Hindlimb muscle (tissue), 1 donor: ENCODE data around the gene AARS2. TPM values are rescaled to one million over a fixed set of nuclear protein-coding genes. Genes with fewer than 3 reads are reported as not detected.
A peak's percentile ranks its signal among the peaks of the same experiment; 100 is the strongest.

Experiments
- DNase-seq: peaks from one replicate; pipeline ENCODE4 v3.0.0-alpha.2; 2013
- polyA plus RNA-seq: library from polyadenylated mRNA; unstranded; fragments of 120-200 nt; gene quantifications from one replicate; pipeline ENCODE4 v1.2.1, GENCODE V29; 2013; ENCODE audit not compliant: insufficient read length

Gene AARS2
- polyA plus RNA-seq, 1 donor: 9.9 TPM

DNA sequence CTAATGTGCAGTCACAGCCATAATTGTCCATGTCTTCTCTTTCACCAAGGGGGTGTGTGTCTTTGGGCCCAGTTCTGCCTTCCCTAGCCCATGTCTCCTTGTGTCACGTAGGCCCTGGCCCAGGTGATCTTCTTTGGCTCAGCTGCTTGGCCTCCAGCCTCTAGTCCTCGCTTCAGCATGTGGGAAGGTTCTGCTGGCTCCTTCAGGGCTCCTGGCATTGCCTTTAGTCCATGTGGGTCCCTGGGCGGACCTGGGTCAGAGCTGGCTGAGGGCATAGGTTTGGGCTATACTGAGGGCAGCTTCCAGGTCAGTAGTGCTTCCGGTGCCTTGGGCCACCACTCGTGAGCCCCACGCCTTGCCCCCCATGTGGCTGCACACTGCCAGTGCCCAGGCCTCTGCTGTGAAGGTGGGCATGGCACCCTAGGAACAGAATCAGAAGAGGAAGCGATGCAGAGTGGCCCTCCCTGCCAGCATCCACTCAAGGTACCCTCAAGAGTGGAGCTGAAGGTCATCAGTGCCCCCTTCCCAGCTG lies 12.8 kb downstream of the AARS2 start:
- no peak for DNase-seq

DNA sequence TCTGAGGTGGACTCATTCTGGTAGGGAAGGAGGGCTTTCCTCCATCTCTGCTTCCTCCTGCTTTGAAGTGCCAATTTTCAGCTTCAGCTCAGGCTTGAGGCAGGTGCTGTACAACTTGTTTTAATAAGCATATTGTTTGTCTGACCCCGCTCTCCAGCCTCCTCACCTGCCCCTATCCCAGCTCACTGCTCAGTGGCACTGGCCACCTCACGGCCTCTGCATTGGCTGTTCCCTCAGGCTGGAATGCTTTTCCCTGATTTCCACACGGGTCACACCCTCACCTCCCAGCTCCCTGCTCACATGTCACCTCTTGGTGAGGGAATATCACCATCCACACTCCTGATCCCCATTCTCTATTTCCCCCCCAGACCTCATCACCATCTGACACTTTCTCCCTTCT lies 14.3 kb downstream of the AARS2 start:
- no peak for DNase-seq

GRCh38 chr6:44298055-44298803 lies 14.9 kb downstream of the AARS2 start:
- DNase-seq: no peak

DNA sequence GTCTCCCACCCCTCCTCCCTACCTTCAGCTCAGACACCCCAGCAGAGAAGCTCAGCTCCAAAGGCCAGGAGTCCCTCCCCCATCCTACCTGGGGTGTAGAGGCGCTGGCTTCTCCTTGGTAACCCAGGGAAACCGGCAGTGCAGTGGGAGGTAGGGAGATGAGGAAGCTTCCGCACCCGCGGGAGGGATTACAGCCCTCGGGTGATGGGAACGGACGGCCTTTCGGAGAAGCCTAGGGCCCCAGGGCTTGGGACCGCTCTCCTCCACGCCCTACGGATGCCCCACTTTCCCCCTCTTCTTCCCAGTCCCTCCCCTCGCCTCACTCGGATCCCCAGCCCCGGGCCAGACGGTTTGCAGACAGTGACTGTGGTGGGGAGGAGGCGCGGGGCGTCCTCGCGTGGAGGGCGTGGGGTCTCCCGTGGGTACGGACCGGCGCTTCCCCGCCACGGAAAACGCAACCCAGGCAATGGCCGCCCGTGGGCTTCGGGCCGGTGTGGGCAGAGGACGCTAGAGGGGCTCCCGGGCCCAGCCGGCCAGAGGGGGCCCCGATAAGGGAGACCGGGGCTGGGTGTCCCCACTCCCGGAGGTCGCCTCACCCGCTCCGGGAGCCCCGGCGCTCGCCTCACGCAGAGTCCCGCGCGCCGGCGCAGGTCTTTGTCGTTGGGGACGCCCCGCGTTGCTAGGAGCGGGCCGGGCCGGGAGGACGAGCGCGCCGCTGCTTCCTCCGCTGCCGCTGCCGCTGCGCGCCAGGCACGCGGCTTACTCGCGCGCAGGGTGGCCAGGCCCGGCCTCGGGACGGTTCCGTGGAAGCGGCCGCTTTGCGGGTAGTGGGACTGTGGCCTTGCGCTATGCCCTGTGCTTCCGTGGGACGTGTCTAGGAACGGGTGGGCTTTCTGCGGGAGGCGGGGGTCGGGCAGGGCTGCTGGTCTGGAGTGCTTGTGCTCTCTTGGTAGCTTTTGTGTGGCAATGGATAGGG lies 15.8 kb downstream of the AARS2 start:
- peak; percentile 52 for DNase-seq

- no peak for DNase-seq
These were observed 18.0 kb downstream of the AARS2 start for GRCh38 chr6:44294832-44295791.

- no peak for DNase-seq
These were observed 20.3 kb downstream of the AARS2 start for GRCh38 chr6:44292661-44293365.

DNA sequence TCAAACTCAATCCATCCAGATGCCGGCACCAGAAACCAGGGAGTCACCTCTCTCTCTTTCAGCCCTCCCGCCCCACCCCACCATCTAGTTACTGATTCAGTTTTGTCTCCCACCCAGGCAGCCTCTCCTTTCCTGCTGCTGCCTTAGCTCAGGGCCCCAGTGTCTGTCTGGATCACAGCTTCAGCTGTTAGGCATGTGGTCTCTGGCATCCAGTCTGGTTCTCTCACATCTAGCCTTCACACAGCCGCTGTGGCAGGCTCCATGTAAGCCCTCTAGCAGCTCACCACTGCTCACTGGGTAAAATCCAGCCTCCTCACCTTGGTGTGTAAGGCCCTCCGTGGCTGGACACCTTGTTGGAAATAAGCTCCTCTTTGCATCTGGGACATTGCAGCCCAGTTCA lies 21.3 kb downstream of the AARS2 start:
- no peak for DNase-seq

GRCh38 chr6:44289726-44290260 lies 23.4 kb downstream of the AARS2 start:
- no peak for DNase-seq

DNA sequence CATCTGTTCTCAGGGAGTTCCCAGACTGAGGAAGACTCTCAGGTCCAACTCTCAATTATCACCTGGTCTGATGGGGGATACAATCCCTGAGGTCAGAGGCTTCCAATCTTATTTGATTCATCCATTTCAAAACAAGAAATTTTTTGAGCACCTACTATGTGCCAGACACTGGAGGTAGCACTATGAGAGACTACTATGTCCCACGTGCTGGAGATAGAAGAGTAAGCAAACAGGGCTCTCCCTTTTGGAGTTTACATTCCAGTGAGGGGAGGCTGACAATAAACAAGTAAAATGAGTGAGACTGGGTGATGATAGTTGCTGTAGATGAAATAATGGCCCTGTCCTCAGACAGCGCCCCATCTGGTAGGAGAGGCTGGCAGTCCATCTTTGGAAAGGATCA lies 26.4 kb downstream of the AARS2 start:
- no peak for DNase-seq

DNA sequence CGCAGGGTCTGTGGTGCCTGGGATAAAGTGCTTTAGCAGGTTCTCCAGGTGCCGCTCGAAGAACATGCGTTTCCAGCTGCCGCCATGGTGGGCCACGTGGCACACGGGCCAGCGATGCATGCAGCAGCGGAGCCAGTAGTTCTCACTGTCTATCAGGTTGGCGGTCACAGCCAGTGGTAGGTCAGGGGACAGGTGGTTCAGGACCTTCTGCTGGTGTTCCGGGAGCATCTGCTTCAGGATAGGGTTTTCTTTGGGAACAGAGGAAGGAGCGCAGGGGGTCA lies 26.9 kb downstream of the AARS2 start:
- no peak for DNase-seq

DNA sequence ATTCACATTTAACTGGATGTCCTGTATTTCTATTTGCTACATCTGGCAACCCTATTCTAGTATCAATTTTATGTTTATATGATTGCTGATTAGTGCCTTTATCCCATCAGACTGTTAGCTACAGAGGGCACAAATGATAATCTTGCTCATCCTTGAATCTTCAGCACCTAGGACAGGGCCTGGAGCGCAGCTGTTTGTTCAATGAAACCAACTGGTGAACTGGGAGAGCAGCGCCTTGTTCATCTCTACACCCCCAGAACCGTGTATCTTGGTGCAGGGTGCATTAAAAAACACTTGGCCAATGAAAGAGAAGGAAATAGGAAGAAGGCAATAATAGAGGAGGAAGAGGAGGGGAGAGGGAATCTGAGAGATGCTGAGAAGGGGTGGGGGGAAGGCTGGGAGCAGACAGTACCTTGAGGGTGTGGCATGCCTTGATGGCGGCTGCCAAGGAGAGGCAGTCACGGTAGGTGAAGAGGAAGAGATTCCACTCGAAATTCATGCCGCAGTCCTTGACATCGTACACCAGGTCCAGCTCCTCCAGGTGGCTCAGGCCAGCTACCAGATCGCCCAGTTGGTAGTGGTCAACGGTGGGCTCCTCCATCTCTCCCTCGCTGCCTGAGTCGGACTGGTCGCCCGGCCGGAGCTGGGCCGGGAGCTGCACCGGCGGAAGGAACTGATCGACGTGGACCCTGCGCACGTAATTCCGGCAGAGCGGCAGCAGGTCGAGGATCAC lies 27.4 kb downstream of the AARS2 start:
- no peak for DNase-seq

GRCh38 chr6:44284867-44285266 lies 28.3 kb downstream of the AARS2 start:
- no peak for DNase-seq

DNA sequence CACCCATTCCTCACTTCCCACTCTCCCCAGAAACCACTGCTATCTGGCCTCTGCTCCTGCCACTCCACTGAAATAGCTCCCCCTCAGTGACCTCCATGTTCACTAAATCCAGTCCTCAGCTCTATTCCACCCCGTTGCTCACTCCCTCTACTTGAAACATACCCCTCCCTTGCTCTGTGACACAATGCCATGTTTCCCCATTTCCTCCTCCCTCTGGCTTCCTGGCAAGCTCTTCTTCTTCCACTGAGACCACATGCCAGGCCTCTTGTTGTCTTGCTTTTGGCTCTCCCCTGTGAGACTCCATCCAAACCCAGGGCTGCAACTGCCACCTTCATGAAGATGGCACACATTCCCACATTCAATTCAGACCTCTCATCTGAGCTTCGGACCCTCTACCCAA lies 29.0 kb downstream of the AARS2 start:
- DNase-seq: no peak

- DNase-seq: no peak
These were observed 34.1 kb downstream of the AARS2 start for GRCh38 chr6:44278774-44279697.

GRCh38 chr6:44278315-44278714 lies 34.8 kb downstream of the AARS2 start:
- no peak for DNase-seq

GRCh38 chr6:44277763-44278162 lies 35.4 kb downstream of the AARS2 start:
- no peak for DNase-seq

DNA sequence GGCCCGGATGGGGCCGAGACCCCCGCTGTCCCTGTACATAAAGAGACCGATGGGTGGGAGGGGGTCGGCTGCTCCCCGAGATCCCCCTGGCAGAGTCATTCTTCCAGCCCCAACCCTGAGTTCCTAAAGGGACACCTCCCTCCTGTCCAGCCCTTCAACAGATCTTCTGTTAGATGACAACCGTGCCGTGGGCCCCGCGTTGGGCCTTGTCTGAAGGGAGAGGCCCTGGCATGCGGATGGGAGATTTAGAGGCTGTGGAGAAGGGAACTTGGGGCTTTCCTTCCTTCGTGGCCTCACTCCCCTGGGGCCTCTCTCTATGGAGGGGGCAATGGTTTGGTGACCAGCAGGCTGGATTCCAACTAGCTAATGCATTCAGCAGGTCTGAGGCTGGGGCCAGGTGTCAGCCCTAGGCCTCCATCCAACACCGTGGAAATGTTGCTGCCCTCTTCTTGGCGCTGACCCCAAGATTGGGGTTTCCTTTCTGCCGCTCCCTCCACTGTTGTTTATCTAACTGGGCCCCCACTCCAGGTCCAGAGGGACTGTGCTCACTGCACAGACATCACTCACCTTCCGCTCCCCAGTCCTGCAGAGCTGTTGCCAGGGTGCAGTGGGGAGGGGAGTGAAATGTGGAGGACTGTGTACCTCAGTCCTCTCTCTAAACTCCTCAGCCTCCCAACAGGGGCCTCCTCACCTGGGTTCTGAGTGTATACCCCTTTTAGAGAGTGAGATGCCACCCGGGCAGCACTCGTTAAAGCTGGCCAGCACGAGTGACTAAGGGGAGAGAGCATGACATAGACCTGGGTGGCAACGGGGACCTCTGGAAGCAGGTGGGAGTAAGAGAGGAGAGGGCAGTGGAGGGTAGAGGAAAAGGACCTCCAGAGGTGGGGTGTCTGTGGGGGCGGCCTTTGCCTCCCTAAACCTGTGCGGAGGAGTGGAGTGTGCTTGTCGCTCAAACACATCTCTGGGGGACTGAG lies 36.2 kb downstream of the AARS2 start:
- no peak for DNase-seq
